ENCODE data around the gene NYNRIN. TPM values are rescaled to one million over a fixed set of nuclear protein-coding genes. Genes with fewer than 3 reads are reported as not detected.

The NYNRIN gene
- total and polyA plus RNA-seq, 10 of the 15 experiments (the other 5 are each of a cell fraction or from before 2014, with no cell fraction given) = under 0.01 to 0.15 (median 0.01) TPM; not detected in 5

DNA sequence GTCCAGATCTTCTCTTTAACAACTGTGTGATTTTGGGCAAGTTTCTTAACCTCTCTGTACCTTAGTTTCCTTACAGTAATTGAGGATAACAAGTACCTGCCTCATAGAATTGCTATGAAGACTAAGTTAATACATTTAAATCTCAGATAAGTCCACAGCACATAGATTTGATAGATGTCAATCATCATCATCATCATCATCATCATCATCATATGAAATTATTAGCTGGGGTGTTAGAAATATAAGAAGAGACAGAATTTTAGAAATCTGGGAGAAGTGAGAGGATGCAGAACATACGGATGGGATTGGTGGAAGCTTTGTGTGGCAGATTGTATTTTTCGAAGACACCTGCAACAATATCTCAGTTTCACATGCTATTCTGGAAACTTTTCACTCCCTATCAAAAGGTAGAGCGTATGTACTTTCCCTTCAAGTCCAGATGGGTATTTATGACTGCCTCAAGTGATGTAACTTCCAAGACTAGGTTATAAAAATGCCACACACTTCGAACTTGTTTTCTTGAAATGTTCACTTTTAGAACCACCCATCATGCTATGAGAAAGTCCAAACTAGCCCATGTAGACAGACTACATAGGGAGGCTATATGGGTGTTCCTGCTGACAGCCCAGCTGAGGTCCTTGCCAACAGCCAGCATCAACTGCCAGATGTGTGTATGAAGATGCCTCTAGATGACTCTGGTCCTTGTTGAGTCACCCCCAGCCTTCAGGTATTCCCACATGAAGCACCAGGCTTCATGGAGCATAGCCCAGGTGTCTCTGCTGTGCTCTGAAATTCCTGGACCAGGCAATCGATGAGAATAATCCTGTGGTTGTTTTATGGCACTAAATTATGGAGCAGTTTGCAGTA is 64.4 kb downstream of the NYNRIN start (continued):
- TF ChIP-seq, protein P1, sequence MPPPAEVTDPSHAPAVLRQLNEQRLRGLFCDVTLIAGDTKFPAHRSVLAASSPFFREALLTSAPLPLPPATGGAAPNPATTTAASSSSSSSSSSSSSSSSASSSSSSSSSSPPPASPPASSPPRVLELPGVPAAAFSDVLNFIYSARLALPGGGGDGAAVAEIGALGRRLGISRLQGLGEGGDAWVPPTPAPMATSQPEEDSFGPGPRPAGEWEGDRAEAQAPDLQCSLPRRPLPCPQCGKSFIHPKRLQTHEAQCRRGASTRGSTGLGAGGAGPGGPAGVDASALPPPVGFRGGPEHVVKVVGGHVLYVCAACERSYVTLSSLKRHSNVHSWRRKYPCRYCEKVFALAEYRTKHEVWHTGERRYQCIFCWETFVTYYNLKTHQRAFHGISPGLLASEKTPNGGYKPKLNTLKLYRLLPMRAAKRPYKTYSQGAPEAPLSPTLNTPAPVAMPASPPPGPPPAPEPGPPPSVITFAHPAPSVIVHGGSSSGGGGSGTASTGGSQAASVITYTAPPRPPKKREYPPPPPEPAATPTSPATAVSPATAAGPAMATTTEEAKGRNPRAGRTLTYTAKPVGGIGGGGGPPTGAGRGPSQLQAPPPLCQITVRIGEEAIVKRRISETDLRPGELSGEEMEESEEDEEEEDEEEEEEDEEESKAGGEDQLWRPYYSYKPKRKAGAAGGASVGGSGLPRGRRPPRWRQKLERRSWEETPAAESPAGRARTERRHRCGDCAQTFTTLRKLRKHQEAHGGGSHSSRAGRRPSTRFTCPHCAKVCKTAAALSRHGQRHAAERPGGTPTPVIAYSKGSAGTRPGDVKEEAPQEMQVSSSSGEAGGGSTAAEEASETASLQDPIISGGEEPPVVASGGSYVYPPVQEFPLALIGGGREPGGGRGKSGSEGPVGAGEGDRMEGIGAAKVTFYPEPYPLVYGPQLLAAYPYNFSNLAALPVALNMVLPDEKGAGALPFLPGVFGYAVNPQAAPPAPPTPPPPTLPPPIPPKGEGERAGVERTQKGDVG (CRISPR knock-in tag; IDR thresholded peaks at IDR 0.05) = no peak
- TF ChIP-seq KLF5 (IDR thresholded peaks at IDR 0.05; ENCODE audit: partially characterized antibody) = no peak
- TF ChIP-seq NBN (IDR thresholded peaks at IDR 0.05) = no peak
- TF ChIP-seq ATF7 (IDR thresholded peaks at IDR 0.05; ENCODE audit: low read depth) = no peak
- TF ChIP-seq, protein P2, sequence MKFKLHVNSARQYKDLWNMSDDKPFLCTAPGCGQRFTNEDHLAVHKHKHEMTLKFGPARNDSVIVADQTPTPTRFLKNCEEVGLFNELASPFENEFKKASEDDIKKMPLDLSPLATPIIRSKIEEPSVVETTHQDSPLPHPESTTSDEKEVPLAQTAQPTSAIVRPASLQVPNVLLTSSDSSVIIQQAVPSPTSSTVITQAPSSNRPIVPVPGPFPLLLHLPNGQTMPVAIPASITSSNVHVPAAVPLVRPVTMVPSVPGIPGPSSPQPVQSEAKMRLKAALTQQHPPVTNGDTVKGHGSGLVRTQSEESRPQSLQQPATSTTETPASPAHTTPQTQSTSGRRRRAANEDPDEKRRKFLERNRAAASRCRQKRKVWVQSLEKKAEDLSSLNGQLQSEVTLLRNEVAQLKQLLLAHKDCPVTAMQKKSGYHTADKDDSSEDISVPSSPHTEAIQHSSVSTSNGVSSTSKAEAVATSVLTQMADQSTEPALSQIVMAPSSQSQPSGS (IDR thresholded peaks at IDR 0.05; ENCODE audit: low read length) = no peak
- no peak for TF ChIP-seq ZNF217 (IDR thresholded peaks at IDR 0.05)
- 0 out of 2 replicates have a peak, but pooled peaks have one; percentile 23 for TF ChIP-seq NFYB (IDR thresholded peaks at IDR 0.05; ENCODE audit: insufficient read depth, low read depth, low read length)
- 0 out of 2 replicates have a peak, but pooled peaks have one; percentile 29 for TF ChIP-seq TCF7 (IDR thresholded peaks at IDR 0.05; ENCODE audit: borderline replicate concordance)
- no peak for TF ChIP-seq EZH2 (IDR thresholded peaks at IDR 0.05; ENCODE audit: borderline replicate concordance, control insufficient read depth, low read depth, low read length)
- no peak for TF ChIP-seq JUND (IDR thresholded peaks at IDR 0.05; ENCODE audit: low read depth, low read length)
- peak; percentile 26; the same call in 1 of the 2 replicates for TF ChIP-seq RUNX3 (IDR thresholded peaks at IDR 0.05; ENCODE audit: low read length)
- no peak for TF ChIP-seq NR2C2 (IDR thresholded peaks at IDR 0.05; ENCODE audit: borderline replicate concordance, control insufficient read depth, insufficient read length, low read depth)
- no peak for TF ChIP-seq RBBP5 (conservative IDR thresholded peaks at IDR 0.05)
- no peak for TF ChIP-seq SREBF1 (IDR thresholded peaks at IDR 0.05; ENCODE audit: low read length)
- TF ChIP-seq, protein P3, sequence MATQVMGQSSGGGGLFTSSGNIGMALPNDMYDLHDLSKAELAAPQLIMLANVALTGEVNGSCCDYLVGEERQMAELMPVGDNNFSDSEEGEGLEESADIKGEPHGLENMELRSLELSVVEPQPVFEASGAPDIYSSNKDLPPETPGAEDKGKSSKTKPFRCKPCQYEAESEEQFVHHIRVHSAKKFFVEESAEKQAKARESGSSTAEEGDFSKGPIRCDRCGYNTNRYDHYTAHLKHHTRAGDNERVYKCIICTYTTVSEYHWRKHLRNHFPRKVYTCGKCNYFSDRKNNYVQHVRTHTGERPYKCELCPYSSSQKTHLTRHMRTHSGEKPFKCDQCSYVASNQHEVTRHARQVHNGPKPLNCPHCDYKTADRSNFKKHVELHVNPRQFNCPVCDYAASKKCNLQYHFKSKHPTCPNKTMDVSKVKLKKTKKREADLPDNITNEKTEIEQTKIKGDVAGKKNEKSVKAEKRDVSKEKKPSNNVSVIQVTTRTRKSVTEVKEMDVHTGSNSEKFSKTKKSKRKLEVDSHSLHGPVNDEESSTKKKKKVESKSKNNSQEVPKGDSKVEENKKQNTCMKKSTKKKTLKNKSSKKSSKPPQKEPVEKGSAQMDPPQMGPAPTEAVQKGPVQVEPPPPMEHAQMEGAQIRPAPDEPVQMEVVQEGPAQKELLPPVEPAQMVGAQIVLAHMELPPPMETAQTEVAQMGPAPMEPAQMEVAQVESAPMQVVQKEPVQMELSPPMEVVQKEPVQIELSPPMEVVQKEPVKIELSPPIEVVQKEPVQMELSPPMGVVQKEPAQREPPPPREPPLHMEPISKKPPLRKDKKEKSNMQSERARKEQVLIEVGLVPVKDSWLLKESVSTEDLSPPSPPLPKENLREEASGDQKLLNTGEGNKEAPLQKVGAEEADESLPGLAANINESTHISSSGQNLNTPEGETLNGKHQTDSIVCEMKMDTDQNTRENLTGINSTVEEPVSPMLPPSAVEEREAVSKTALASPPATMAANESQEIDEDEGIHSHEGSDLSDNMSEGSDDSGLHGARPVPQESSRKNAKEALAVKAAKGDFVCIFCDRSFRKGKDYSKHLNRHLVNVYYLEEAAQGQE (IDR thresholded peaks at IDR 0.05; ENCODE audit: low read depth, low read length) = no peak
- no peak for TF ChIP-seq SMC3 (IDR thresholded peaks at IDR 0.05; ENCODE audit: borderline replicate concordance, low read length)
- no peak for TF ChIP-seq KAT2A (conservative IDR thresholded peaks at IDR 0.05; ENCODE audit: control insufficient read depth, low read depth, low read length)
- TF ChIP-seq ZNF274 (IDR thresholded peaks at IDR 0.05; ENCODE audit: insufficient read depth, insufficient read length) = no peak
